Ovary (tissue), 9 donors: ENCODE data around the gene ABCC1. TPM values are rescaled to one million over a fixed set of nuclear protein-coding genes. Genes with fewer than 3 reads are reported as not detected.

ENCODE experiments used
- DNase-seq, 5 donors: peaks; one replicate each; pipeline ENCODE4 v3.0.0-alpha.2; 2019 to 2020
- H3K27ac ChIP-seq, 2 donors: fragments of 200-600 bp; one replicate each; pipeline versions ENCODE4 v1.5.1 to v1.8.0; 2019 to 2022
- H3K27me3 ChIP-seq: fragments of 200-600 bp; one replicate; pipeline ENCODE4 v1.8.0; 2022
- H3K36me3 ChIP-seq: fragments of 200-600 bp; sonication (generic); one replicate; pipeline ENCODE4 v1.5.1; 2019
- H3K4me1 ChIP-seq: one replicate; pipeline ENCODE4 v1.8.1; 2013; ENCODE audit warnings: mild to moderate bottlenecking, moderate library complexity; ENCODE audit not compliant: insufficient read depth
- H3K4me3 ChIP-seq: fragments of 200-600 bp; sonication (generic); one replicate; pipeline ENCODE4 v1.5.1; 2017
- H3K9me3 ChIP-seq, 2 donors: fragments of 200-600 bp in 1 of 2; sonication (generic) in 1 of 2; one replicate each; pipeline versions ENCODE4 v1.5.1 to v1.8.1; 2013 to 2019; ENCODE audit warnings: mild to moderate bottlenecking in 1 of 2, moderate library complexity in 1 of 2
- CTCF ChIP-seq, 3 donors: fragments of 450-650 bp in 2 of 3; fragments of 200-600 bp in 1 of 3; IDR thresholded peaks; one replicate each; pipeline versions ENCODE4 v1.5.1 to v1.8.0; 2016 to 2022; ENCODE audit warnings: antibody characterized with exemption in 3 of 3, mild to moderate bottlenecking in 1 of 3
- EP300 ChIP-seq: sonication (generic); formaldehyde crosslinking; IDR thresholded peaks from one replicate; pipeline ENCODE4 v1.6.1; 2017; ENCODE audit warnings: antibody characterized with exemption
- POLR2A ChIP-seq: fragments of 450-650 bp; IDR thresholded peaks from one replicate; pipeline ENCODE4 v1.6.1; 2017; ENCODE audit warnings: antibody characterized with exemption, mild to moderate bottlenecking, moderate library complexity
- WGBS, 3 donors: extraction: QIAGEN DNeasy Blood & Tissue Kit in 1 of 3; methylation state at CpG; one replicate each; pipeline versions ENCODE4 v1.1.5 to v1.1.7; 2013 to 2017; 5-methylcytosine and 5-hydroxymethylcytosine counted together
- intact Hi-C, 4 donors: fragments of 100-400 bp; cut with DNase I; formaldehyde crosslinking; loops; one replicate each; pipeline versions ENCODE4 v1.11.0 to v1.15.1; 2022 to 2023
- polyA plus RNA-seq, 2 donors: library from polyadenylated mRNA; stranded (reverse); fragments of 200-250 nt in 1 of 2; fragments of 350-450 nt in 1 of 2; fragmentation: Illumina TruSeq in 1 of 2; extraction: RNeasy Lipid Tissue Mini Kit (QIAGEN cat#74804) in 1 of 2; gene quantifications; one replicate each; pipeline ENCODE4 v1.2.3, GENCODE V29; 2013 to 2014
- total RNA-seq, 7 donors: library from RNA; depleted of rRNA in 2 of 7; stranded (reverse); fragments of >200 nt in 2 of 7; fragmentation: NEBNext Ultra II Directional in 3 of 7; extraction: Animal tissue kit (Norgen Biotek cat#: 25700) in 3 of 7; gene quantifications; one replicate each; pipeline versions ENCODE4 v1.1.0 to v1.2.4, GENCODE V29; 2016 to 2023
- donor health status: DM: no; HTN: no; CAD: no; lungs with moderate emphysema.
- donor health status: DM: no; HTN: no; CAD: no.
- donor health status: Bipolar disorder and iron deficiency.
- donor health status: DM: yes; HTN: yes; CAD: no.
- donor health status: DM: no; HTN: no; CAD: no.
- donor health status: DM: yes; HTN: yes; CAD: no.

ABCC1 gene
- total and polyA plus RNA-seq, 9 donors, result 10.0 to 31.1 (median 20.9) TPM

- WGBS, 3 donors, result 87 to 88% (median 88%) methylated on average over 3 of the region's 3 CpGs
Measured at GRCh38 chr16:16131204-16131603, 181.8 kb downstream of the ABCC1 start.

GRCh38 chr16:16131659-16132058 is 182.2 kb downstream of the ABCC1 start:
- no peak overlapping the region for H3K27ac ChIP-seq
- intact Hi-C loops, result no loop called here
- H3K36me3 ChIP-seq, result no peaks in the 10 kb centered on the region
- TF ChIP-seq EP300 (no peak), POLR2A (no peak), CTCF (IDR thresholded peaks at IDR 0.05) (no peak)
- WGBS, 3 donors, result 88 to 95% (median 94%) methylated on average over 15 of the region's 15 CpGs
- no peak overlapping the region for H3K4me3 ChIP-seq
- H3K4me1 ChIP-seq, result no peaks in the 10 kb centered on the region
- H3K27me3 ChIP-seq, result no peaks in the 10 kb centered on the region
- no peaks in the 10 kb centered on the region for H3K9me3 ChIP-seq
- DNase-seq, result no peak

More at GRCh38 chr16:16131204-16131603, 181.8 kb downstream of the ABCC1 start:
- TF ChIP-seq POLR2A (no peak), CTCF (IDR thresholded peaks at IDR 0.05) (no peak)
- no peaks in the 10 kb centered on the region for H3K27me3 ChIP-seq
- no peak overlapping the region for H3K27ac ChIP-seq
- DNase-seq, result no peak
- intact Hi-C loops, result no loop called here
- no peaks in the 10 kb centered on the region for H3K4me1 ChIP-seq
- H3K9me3 ChIP-seq, result no peaks in the 10 kb centered on the region
- H3K4me3 ChIP-seq, result no peak overlapping the region
- no peaks in the 10 kb centered on the region for H3K36me3 ChIP-seq

DNA sequence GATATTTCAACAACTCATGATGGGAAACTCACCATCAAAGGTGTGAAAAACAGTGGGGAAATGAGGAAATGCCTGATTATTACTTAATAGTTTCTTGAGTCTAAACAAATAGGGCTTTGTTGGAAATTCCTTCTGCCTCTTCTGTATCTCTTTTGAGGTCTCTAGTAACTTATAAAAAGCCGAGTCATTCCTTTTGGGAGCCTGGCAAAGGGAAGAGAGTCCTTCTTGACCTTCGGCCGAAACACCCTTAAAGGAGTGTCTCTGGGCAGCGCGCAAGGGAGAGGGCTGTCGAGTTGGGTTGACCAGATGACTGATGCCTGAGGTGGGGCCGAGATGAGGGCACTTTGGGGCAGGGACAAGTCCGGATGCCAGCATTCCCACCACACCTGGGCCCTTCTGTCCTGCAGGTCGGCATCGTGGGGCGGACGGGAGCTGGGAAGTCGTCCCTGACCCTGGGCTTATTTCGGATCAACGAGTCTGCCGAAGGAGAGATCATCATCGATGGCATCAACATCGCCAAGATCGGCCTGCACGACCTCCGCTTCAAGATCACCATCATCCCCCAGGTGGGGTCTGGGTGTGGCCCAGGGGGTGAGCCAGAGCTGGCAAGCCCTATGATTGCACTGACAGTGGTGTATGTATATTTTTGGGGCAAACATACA is 184.7 kb downstream of the ABCC1 start:
- TF ChIP-seq POLR2A (no peak), EP300 (no peak), CTCF (IDR thresholded peaks at IDR 0.05) (no peak)
- intact Hi-C loops, result no loop called here
- Histone ChIP-seq H3K36me3 (no peaks in the 10 kb centered on the region), H3K27me3 (no peaks in the 10 kb centered on the region), H3K4me3 (no peak overlapping the region), H3K4me1 (no peaks in the 10 kb centered on the region), H3K27ac (no peak overlapping the region), H3K9me3 (no peaks in the 10 kb centered on the region)
- no peak for DNase-seq
- 92 to 95% (median 93%) methylated on average over 21 of the region's 21 CpGs for WGBS, 3 donors

GRCh38 chr16:16136588-16136987 is 187.2 kb downstream of the ABCC1 start:
- Histone ChIP-seq H3K36me3 (no peaks in the 10 kb centered on the region), H3K9me3 (no peaks in the 10 kb centered on the region), H3K4me3 (no peak overlapping the region), H3K27me3 (no peaks in the 10 kb centered on the region), H3K27ac (no peak overlapping the region), H3K4me1 (no peaks in the 10 kb centered on the region)
- WGBS, 3 donors, result 91 to 94% (median 94%) methylated on average over 6 of the region's 6 CpGs
- intact Hi-C loops, result no loop called here
- TF ChIP-seq CTCF (IDR thresholded peaks at IDR 0.05) (no peak), POLR2A (no peak)
- DNase-seq, result no peak
